SJSA1 (cell line): ENCODE results near the gene CFD. TPM values are rescaled to one million over a fixed set of nuclear protein-coding genes. Genes with fewer than 3 reads are reported as not detected.
"Not testable (repeated sequence)": the region's sequence is repeated elsewhere in the genome, so short reads cannot be mapped to it uniquely, and the experiment has no call there.

Experiments
- DNase-seq, 2 experiments: peaks; one replicate each; pipeline ENCODE4 v3.0.0-alpha.2; 2015 to 2020; ENCODE audit warnings: low spot score in 2 of 2, low read depth in 1 of 2
- H3K27ac ChIP-seq: fragments of 250-450 bp; sonication (Bioruptor Pico); 2 replicates; pipeline ENCODE4 v1.5.1; 2020; ENCODE audit warnings: mild to moderate bottlenecking, moderate library complexity
- H3K27me3 ChIP-seq: fragments of 250-450 bp; sonication (Bioruptor Pico); replicated peaks from 2 replicates; pipeline ENCODE4 v1.5.1; 2020; ENCODE audit warnings: mild to moderate bottlenecking, moderate library complexity
- H3K36me3 ChIP-seq: fragments of 250-450 bp; sonication (Bioruptor Pico); 2 replicates; pipeline ENCODE4 v1.5.1; 2020; ENCODE audit warnings: mild to moderate bottlenecking
- H3K4me1 ChIP-seq: fragments of 250-450 bp; sonication (Bioruptor Pico); replicated peaks from 2 replicates; pipeline ENCODE4 v1.6.1; 2021; ENCODE audit warnings: mild to moderate bottlenecking
- H3K4me3 ChIP-seq: fragments of 250-450 bp; sonication (Bioruptor Pico); 2 replicates; pipeline ENCODE4 v1.5.1; 2020; ENCODE audit warnings: mild to moderate bottlenecking
- H3K9me3 ChIP-seq: fragments of 250-450 bp; sonication (Bioruptor Pico); replicated peaks from 2 replicates; pipeline ENCODE4 v1.5.1; 2020; ENCODE audit warnings: mild to moderate bottlenecking
- total RNA-seq: library from RNA; depleted of rRNA; stranded (reverse); fragments of >200 nt; shearing (Covaris generic); gene quantifications from 2 replicates; pipeline ENCODE4 v1.2.3, GENCODE V29; 2014

Gene CFD
- total RNA-seq, 1 experiment from 2014 or later = 3.3 TPM

GRCh38 chr19:877992-878660 is 18.7 kb downstream of the CFD start:
- not testable (repeated sequence) for H3K27ac ChIP-seq, H3K4me3 ChIP-seq, H3K9me3 ChIP-seq, H3K4me1 ChIP-seq, H3K27me3 ChIP-seq, DNase-seq
- H3K36me3 ChIP-seq = peaks cover 61% of the 10 kb centered on the region

GRCh38 chr19:878751-879561 is 19.5 kb downstream of the CFD start:
- not testable (repeated sequence) for H3K4me1 ChIP-seq, H3K27ac ChIP-seq, DNase-seq, H3K9me3 ChIP-seq, H3K27me3 ChIP-seq, H3K4me3 ChIP-seq
- H3K36me3 ChIP-seq = peaks cover 63% of the 10 kb centered on the region

- Histone ChIP-seq H3K4me3 (no peak overlapping the region), H3K9me3 (no peaks in the 10 kb centered on the region), H3K36me3 (peaks cover 62% of the 10 kb centered on the region), H3K4me1 (no peaks in the 10 kb centered on the region), H3K27me3 (no peaks in the 10 kb centered on the region), H3K27ac (no peak overlapping the region)
- no peak for DNase-seq
Measured at GRCh38 chr19:879711-880438, 20.4 kb downstream of the CFD start.

DNA sequence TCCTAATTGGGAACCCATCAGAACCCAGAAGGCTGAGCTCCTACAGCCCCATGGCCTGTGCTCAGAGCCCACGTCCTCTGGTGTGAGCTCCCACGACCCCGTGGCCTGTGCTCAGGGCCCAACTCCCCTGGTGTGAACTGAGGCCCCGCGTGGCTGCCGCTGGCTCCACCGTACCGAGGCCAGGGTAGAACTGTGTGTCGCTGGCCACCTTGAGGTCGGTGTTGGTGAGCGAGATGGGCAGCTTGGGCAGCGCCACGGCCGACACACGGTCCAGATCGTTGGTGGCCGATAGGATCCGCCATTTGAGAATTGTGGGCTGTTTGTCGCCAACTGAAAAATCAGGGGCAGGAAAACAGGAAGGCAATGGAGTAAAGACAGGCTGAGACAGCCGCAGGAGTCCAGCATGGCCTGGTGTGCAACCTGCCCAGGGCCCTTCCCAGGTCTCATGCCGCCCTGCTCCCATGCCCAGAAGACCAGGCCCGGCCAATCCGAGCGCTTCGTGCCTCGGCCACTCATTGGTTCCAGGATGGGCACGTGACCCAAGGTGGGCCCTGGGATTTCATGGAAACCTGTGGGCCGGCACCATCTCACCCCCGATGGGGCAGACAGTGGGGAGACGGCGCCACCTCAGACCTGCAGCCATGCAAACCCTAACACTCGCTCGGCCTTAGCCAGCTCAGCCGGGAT is 22.1 kb downstream of the CFD start:
- H3K27me3 ChIP-seq = no peaks in the 10 kb centered on the region
- H3K4me1 ChIP-seq = no peaks in the 10 kb centered on the region
- H3K36me3 ChIP-seq = peaks cover 63% of the 10 kb centered on the region
- no peak for DNase-seq
- H3K27ac ChIP-seq = no peak overlapping the region
- no peak overlapping the region for H3K4me3 ChIP-seq
- no peaks in the 10 kb centered on the region for H3K9me3 ChIP-seq

DNA sequence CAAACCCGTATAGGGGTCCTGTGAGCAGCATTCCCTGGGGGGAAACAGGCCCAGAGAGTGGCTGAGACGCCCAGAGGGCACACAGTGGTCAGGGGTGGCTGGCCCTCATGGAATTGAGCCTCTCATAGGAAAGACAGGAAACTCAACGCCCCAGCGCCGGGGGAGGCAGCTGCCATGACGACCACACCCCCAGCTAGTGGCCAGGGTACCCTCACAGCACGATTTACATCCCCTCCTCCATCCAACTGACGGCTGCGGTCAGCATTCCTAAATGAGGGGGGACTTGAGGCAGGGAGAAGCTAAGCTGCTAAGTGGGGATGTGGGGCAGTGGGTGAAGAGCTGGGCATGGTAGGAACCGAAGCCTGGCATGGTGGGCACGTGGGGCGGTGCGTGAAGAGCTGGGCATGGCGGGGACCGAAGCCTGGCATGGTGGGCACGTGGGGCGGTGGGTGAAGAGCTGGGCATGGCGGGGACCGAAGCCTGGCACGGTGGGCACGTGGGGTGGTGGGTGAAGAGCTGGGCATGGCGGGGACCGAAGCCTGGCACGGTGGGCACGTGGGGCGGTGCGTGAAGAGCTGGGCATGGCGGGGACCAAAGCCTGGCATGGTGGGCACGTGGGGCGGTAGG is 23.5 kb downstream of the CFD start:
- no peaks in the 10 kb centered on the region for H3K9me3 ChIP-seq
- H3K36me3 ChIP-seq = peaks cover 67% of the 10 kb centered on the region
- no peak for DNase-seq
- no peak overlapping the region for H3K4me3 ChIP-seq
- H3K4me1 ChIP-seq = no peaks in the 10 kb centered on the region
- H3K27ac ChIP-seq = no peak overlapping the region
- no peaks in the 10 kb centered on the region for H3K27me3 ChIP-seq

DNA sequence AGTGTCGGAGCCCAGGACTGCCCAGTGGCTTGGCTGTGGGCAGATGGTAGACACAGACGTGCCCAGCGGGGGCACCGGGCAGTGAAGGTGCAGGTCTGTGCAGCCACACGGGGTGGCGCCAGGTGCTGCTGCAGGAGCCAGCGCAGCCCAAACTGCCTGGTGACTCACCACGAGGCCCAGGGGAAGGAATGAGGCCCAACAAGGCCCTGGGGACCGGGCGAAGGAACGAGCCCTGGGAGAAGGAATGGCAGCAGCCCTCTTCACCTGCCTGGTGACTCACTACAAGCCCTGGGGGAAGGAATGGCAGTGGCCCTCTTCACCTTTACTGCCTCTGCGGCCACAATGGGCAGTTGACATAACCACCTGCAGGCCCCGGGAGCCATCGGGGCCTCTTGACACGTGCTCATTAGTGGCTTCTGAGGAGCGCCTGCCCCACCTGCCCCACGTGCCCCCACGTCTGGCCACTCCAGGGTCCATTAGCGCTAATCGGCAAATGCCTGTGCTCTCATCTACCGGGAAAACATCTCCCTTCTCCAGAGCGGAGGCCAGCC is 24.3 kb downstream of the CFD start:
- no peaks in the 10 kb centered on the region for H3K27me3 ChIP-seq
- H3K27ac ChIP-seq = no peak overlapping the region
- H3K4me3 ChIP-seq = no peak overlapping the region
- no peaks in the 10 kb centered on the region for H3K4me1 ChIP-seq
- DNase-seq = no peak
- H3K36me3 ChIP-seq = peaks cover 70% of the 10 kb centered on the region
- no peaks in the 10 kb centered on the region for H3K9me3 ChIP-seq

DNA sequence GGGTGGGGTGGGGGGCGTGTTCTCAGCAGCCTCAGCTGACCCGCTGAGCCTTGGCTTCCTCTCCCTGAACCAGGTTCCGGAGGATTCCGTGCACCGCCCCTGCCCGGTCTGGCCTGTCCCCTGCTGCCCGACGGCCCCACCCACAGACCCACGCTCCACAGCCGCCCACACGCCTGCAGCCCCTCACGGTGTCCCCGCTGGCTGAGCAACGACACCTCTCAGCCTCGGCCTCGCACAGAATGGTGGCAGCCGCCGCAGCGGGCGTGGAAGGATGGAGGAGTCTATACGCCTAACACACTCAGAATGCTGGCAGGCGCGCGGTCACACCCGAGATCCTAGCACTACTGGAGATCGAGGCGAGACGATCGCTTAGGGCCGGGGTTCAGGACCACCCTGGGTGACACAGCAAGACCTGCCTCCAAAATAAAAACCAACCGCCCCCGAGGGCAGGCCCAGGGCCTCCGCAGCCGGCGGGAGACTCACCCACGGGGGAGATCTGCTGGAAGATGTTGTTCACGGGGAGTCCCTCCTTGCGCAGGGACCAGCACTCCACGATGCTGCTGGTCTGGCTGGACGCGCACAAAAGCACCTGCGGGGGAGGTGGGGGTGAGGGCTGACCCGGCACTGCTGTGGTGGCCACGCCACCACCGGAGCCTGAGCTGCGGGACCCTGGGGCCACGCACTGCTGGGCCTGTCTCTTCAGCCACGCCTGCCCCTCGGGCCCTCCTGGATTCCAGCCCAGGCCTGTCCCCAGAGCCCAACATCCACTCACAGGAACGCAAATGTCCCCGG is 25.2 kb downstream of the CFD start:
- Histone ChIP-seq H3K36me3 (peaks cover 77% of the 10 kb centered on the region), H3K27ac (no peak overlapping the region), H3K27me3 (no peaks in the 10 kb centered on the region), H3K4me3 (no peak overlapping the region), H3K9me3 (no peaks in the 10 kb centered on the region), H3K4me1 (no peaks in the 10 kb centered on the region)
- no peak for DNase-seq

DNA sequence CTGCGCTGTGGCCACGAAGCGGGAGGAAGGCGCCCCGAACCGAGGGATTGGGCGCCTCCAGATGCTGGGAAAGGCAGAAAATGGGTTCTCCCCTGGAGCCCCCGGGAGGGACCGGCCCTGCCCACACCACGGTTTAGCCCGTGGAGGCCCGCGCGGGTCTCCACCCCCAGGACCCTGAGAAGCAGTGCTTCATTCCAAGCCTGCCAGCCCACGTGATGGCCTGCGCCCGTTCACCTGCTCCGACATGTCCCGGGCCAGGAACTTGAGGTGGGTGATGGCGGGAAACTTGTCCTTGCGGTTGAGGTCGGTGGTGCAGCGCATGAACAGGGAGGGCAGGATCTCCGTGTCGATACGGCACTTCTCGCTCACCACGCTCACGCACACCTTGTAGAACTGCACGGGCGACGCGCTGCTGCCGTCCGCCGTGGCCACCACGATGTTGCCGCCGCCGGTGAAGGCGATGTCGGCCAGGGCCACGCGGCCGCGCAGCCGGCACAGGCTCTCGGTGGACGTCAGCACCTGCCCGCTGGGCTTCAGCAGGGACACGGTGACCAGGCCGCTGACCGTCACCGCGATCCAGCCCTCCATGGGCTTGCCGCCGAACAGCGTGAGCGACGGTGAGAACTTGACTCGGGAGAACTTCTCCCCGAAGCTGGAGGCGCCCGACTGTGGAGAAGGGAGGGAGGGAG is 26.2 kb downstream of the CFD start:
- Histone ChIP-seq H3K27me3 (no peaks in the 10 kb centered on the region), H3K27ac (no peak overlapping the region), H3K9me3 (no peaks in the 10 kb centered on the region), H3K4me1 (no peaks in the 10 kb centered on the region), H3K36me3 (peaks cover 80% of the 10 kb centered on the region), H3K4me3 (no peak overlapping the region)
- DNase-seq = no peak

DNA sequence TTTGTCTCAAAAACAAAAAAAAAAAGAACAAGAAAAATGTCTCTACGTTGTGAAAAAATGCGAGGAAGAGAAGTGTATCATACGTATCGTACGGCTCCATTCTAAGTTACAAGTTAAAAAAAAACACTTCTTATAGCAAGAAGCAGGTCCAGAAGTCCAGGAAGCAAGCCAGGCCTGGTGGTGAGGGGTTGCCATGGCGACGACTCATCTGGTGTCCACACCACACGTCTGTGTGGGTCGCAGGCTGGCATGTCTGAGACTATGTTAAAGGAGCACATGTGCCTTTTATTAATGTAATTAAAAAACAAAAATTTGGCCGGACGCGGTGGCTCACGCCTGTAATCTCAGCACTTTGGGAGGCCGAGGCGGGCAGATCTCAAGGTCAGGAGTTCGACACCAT is 27.6 kb downstream of the CFD start:
- H3K4me1 ChIP-seq = no peaks in the 10 kb centered on the region
- no peak overlapping the region for H3K27ac ChIP-seq
- no peak overlapping the region for H3K4me3 ChIP-seq
- peaks cover 74% of the 10 kb centered on the region for H3K36me3 ChIP-seq
- no peak for DNase-seq
- no peaks in the 10 kb centered on the region for H3K9me3 ChIP-seq
- no peaks in the 10 kb centered on the region for H3K27me3 ChIP-seq

DNA sequence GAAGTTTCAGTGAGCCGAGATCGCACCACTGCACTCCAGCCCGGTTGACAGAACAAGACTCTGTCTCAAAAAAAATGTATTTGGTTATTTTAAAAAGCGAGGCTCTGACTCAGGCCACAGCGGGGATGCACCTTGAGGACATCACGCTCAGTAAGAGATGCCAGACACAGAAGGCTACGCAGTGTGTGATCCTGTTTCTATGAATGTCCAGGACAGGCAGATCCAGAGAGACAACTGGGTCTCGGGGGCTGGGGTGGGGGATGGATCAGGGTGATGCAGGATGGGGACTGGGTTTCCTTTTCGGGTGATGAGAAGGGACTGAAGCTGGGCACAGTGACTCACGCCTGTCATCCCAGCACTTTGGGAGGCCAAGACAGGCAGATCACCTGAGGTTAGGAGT is 28.1 kb downstream of the CFD start:
- no peaks in the 10 kb centered on the region for H3K4me1 ChIP-seq

DNA sequence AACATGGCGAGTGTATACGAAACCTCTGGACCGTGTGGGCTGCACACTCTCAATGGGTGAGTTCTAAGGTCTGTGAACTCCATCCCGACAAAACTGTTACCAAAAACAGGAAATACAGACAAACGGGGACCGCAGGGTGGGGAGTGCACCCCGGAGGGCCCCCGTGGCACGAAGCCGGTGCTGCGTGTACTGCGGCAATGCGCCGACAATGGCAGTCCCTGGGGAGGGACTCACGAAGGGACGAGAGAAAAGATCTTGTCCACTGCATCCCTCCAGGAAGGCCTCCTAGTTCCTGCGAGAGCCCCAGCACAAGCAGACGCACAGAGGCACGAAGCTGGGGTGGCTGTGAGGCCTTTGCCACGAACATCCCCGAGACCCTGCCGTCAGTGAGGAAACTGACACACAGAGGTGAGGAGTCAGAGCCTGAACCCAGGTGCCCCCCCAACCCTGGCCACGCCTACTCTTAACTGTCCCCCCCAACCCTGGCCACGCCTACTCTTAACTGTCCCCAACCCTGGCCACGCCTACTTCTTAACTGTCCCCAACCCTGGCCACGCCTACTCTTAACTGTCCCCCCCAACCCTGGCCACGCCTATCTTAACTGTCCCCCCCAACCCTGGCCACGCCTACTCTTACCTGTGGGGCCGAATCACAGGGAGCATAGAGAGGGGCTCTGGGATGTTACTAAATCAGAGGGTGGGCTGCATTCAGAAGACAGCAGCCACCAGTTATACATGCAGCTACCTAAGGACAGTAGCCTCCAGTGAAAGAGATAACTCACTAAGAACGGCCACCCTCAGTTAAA is 29.3 kb downstream of the CFD start:
- no peaks in the 10 kb centered on the region for H3K4me1 ChIP-seq
- peaks cover 62% of the 10 kb centered on the region for H3K36me3 ChIP-seq
- no peak overlapping the region for H3K4me3 ChIP-seq
- H3K27ac ChIP-seq = no peak overlapping the region
- H3K9me3 ChIP-seq = no peaks in the 10 kb centered on the region
- no peak for DNase-seq
- no peaks in the 10 kb centered on the region for H3K27me3 ChIP-seq

More for the DNA sequence above, 28.1 kb downstream of the CFD start:
- peaks cover 68% of the 10 kb centered on the region for H3K36me3 ChIP-seq
- no peaks in the 10 kb centered on the region for H3K27me3 ChIP-seq
- no peak for DNase-seq
- no peak overlapping the region for H3K4me3 ChIP-seq
- no peaks in the 10 kb centered on the region for H3K9me3 ChIP-seq
- no peak overlapping the region for H3K27ac ChIP-seq
